Stimulated activated CD4-positive, alpha-beta T cell treated with anti-CD3 and anti-CD28 coated beads, Interleukin-4, amount 100 ng/mL, for 24 hours (primary cell): ENCODE results near the gene CORT.

ENCODE experiments used
- DNase-seq: peaks from one replicate; pipeline ENCODE4 v3.0.0-alpha.2; 2020

The CORT gene

DNA sequence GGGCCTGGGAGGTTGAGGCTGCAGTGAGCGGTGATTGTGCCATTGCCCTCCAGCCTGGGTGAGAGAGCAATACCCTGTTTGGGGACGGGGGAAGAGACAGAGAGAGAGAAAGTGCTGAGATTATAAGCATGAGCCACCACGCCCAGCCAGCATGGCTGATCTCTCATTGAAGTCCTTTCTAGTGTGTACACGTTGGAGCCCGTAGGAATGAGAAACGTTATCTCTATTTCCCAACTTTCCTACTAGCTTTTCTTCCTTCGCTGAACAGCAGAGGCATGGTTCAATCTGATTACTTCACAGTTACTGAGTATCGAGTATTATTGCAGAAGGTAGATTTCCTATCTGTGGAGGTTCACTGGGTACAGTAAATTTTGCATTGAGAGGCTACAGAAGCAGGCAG lies 29.5 kb downstream of the CORT start:
- DNase-seq = no peak

DNA sequence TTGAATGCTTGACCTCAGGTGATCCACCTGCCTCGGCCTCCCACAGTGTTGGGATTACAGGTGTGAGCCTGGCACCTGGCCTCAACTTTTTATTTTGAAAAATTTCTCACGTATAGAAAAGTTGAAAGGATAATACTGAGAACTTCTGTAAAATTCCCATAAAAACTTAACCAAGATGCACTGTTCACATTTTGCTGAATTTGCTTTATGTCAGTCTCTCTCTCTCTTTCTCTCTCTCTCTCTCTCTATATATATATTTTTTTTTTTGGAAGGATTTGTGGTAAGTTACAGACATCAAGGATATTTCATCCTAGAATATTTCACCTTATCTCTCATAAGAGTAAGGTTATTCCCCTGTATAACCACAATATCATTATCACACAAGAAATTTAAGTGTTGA lies 30.8 kb downstream of the CORT start:
- no peak for DNase-seq

DNA sequence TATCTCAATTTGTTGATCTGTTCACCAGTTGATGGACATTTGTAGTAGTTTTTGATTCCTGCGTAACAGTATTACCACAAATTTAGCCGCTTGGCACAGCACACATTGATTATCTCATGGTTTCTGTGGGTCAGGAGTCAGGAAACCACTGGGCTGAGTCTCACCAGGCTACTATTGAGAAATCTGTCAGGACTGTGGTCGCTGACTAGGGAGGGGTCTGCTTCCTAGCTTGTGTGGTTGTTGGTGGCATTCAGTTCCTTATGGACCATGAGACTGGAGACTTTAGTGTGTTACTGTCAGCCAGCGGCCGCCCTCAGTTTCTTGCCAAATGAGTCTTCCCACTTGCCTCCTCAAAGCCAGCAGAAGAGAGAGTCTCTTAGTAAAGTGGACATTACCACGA lies 34.7 kb downstream of the CORT start:
- no peak for DNase-seq

DNA sequence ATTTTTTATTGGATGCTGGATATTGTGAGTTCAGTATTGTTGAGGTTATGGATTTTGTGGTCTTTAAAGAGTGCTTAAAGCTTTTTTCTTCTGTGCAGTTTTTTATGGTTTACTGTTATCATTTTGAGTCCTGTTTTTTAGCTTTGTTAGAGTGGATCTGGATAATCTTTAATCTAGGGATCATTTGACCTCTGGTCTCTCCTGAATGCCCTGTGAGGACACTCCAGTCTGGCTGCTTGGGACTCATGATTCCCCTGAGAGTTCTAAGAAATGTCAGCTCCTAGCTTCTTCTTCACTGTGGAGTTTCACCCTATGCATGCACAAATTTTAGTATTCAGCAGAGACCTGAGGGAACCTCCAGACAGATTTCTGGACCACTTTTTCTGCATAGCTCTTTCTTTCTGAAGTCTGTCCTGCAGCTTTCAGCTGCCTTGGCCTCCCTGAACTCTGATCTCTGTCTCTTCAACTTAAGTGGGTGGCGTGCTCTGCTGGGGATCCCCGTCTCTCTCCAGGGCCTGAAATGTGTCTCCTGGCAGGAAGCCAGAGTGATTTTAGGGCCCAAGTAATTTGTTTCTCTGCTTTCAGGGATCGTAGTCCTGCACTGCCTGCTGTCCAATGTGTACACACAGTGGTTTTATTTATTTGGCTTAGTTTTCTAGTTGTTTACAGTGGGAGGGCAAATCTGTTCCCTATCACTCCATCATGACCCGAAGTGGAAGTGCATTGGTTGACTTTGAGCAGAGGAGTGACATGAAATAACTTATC lies 39.6 kb downstream of the CORT start:
- no peak for DNase-seq

DNA sequence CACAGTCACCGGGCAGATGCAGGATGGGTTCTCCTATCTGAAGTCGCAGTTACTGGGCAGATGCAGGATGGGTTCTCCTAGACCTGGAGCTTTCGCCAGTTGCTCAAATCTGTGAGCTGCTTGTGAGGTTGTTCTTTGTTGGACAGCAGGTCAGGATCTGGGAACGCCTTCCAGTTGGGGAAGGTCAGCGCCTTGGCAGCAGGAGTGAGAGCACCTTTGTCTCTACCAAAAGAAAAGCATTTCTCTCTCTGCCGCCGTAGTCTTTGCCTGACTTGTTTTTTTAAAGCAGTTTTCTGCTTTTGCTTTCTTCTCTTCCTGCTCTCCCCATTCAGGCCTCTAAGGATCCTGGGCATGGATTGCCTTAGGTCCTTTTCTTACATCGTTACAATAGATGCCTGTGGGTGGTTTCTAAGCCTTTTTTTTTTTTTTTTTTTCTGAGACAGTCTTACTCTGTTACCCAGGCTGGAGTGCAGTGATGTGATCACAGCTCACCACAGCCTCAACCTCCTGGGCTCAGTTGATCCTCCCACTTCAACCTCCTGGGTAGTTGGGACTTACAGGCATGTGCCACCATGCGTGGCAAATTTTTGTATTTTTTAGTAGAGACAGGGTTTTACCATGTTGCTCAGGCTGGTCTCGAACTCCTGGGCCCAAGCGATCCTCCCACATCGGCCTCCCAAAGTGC lies 40.6 kb downstream of the CORT start:
- DNase-seq = no peak

DNA sequence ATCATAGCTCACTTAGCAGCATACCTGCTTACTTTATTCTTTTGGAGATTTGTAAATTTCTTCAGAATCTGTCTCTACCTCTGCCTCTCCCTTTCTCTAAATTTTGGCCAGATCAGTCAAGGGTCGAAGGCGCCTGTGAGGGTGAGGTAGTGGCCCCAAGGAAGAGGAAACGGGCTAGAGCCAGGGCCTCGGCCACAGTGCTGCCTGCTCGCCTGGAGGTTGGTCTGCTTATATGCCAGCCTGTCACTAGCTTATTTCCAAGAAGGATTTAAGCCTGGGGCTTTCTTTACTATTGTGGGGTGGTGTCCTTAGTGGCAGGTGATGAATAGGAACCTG lies 44.6 kb downstream of the CORT start:
- DNase-seq = no peak

DNA sequence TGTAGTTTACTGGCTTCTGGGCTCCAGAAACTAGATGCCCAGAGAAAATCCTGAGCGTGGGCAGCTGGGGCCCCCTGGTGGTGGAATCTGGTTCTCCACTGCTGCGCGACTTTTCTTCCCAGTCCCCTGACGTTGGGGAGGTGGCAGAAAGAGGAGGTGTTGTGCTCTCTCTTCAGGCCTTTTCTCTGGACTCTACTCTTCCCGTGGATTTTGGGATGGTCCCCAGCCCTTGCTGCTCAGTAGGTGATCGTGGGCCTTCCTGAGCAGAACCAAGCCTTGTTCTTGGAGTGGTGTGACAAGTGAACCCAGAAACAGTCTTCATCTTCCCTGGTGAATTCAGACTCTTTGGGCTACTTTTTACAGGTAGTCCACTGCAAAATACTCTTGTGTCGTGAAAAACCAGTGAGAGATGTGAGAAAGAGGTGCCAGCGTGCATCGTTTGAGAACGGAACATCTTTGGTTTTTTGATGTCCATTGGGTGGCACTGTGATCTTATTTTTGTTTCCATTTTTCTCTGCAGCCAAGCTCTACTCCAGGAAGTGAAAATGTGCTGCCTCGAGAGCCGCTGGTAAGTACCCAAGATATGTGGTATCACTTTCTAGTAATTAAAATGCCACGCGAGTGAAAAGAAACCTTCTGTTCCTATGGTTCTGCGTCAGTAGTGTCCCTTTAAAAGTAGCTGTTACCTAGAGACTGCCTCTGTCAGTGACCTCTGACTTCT lies 45.1 kb downstream of the CORT start:
- DNase-seq = peak; percentile 82

DNA sequence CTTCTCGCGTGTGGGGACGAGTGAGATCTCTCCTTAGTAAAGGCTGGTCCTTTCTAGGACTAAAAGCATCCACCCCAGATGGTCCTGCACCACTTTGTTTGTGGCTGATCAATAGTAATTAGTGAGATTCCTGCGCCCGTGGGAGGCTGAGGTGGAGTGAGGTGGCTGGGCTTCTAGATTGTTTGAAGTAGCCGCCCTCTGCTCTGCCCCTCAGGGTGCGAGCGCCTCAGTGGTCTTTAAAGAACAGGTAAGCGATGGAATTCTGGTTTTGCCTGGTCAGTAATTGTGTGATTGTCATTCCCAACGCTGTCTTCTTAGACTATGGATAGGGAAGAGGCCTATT lies 45.6 kb downstream of the CORT start:
- no peak for DNase-seq

DNA sequence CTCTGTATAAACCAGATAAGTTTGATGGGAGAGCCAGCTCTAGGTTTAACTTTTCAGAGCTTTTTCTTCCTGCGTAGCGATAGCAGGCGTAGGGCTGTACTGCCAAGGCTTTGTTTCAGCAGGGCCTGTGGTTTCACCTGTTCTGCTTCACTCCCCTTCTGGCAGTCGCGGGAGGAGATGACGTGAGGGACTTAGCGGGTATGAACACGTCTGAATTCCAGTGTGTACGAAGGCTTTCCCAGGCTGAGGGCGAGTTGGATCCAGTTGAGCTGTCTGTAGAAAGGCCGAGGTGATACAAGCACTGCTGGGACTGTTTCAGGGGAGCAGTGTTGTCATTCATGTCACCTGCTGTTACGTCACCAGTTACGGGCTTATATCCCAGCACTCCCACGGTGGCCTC lies 46.1 kb downstream of the CORT start:
- no peak for DNase-seq

DNA sequence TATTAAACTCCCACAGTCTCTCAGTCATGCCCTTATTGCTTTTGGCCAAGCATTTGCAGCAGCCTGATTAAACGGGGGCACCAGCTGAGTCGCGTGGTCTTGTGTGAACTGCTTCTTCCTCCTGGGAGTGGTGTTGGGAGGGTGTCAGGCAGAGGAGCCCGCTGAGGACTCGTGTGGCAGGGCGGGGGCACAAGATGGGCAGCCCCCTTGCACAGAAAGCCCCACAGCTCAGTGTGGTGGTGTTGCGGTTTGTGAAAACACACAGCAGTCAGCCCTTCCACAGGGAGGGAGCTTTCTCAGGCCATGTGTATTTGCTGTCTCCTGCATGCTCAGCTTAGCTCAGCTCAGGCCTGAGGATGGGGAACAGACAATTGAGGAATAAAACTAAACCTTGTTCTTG lies 47.3 kb downstream of the CORT start:
- no peak for DNase-seq

DNA sequence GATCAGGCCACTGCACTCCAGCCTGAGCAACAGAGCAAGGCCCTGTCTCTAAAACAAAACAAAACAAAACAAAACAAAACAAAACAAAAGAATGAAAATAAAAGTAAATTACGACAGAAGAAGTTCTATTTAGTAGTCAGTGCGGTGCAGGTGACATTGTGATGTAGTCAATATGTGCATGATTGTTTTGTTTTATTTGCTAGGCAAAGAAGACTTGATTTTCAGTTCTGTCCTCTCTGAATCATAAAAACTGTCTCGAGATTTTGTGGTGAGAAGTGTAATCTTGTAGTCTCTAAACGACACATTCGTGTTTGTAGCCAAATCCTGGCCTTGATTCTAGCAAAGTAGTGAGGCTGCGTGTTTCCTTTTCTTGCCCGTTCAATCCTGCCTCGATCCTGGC lies 48.4 kb downstream of the CORT start:
- no peak for DNase-seq
